Natural killer cell treated with Interleukin-12 subunit alpha and Interleukin-12 subunit beta and Interleukin-15 and Interleukin-18, amount 100 ng/mL, for 72 hours (primary cell): ENCODE results near the gene BCAS3. TPM values are rescaled to one million over a fixed set of nuclear protein-coding genes. Genes with fewer than 3 reads are reported as not detected.

Source experiments
- ATAC-seq, 2 donors: fragments of 150-1000 bp; cut with Tn5 transposase in 1 of 2; sonication (Bioruptor Pico), chemical (Tn5 transposase) in 1 of 2; 2 replicates each; pipeline ENCODE4 v1.10.0; 2021
- DNase-seq: peaks from one replicate; pipeline ENCODE4 v3.0.0; 2022; ENCODE audit warnings: low spot score
- H3K27ac Mint-ChIP-seq, 2 donors: 1 replicate in 1 of 2; 2 replicates in 1 of 2; pipeline ENCODE4 v1.8.0; 2022; ENCODE audit warnings: mixed read lengths in 2 of 2, mild to moderate bottlenecking in 1 of 2, moderate library complexity in 1 of 2
- H3K27me3 Mint-ChIP-seq, 2 donors: 1 replicate in 1 of 2; 2 replicates in 1 of 2; pipeline ENCODE4 v1.8.0; 2022; ENCODE audit warnings: mixed read lengths in 2 of 2
- H3K36me3 Mint-ChIP-seq: one replicate; pipeline ENCODE4 v1.8.0; 2022; ENCODE audit warnings: mixed read lengths
- H3K4me1 Mint-ChIP-seq, 2 donors: 1 replicate in 1 of 2; 2 replicates in 1 of 2; pipeline ENCODE4 v1.8.0; 2022; ENCODE audit warnings: low read depth in 2 of 2, mixed read lengths in 2 of 2, mild to moderate bottlenecking in 1 of 2
- H3K4me3 Mint-ChIP-seq: one replicate; pipeline ENCODE4 v1.8.0; 2022; ENCODE audit warnings: mixed read lengths
- H3K9me3 Mint-ChIP-seq: 2 replicates; pipeline ENCODE4 v1.8.0; 2022; ENCODE audit warnings: mixed read lengths
- total RNA-seq, 2 donors: library from RNA; stranded (reverse); gene quantifications; one replicate each; pipeline ENCODE4 v1.2.3, GENCODE V29; 2022

BCAS3 gene
- total RNA-seq, 2 donors from 2014 or later = 19.5 to 26.4 TPM

DNA sequence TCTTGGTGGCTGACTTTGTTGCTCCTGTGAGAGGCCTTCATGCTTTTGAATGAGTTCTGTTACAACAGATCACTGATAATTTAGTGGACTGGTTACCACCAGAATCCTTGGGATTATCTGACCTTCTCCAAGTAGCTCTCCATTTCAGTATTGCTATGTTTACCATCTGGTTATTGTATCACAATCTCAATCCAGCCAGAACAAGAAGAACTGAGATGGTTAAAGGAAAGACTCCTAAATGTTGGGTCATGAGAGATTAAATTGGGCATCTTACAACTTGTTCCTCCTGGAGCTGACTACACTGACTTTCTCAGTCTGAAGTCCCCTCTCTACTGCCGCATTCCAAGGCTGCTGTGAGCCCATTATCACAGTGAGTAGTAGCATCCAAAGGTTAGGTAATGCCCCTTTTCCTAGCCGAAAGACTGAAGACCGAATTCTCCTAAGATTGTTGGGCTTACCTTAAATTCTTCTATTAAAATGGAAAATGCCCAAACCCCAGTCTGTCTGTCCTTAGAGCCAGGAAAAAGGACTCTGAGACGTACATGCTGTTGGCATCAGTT lies 540.3 kb downstream of the BCAS3 start:
- Mint-ChIP-seq H3K27ac (peak overlapping the region; percentile 96 to 99), H3K4me3 (peak overlapping the region; percentile 70), H3K36me3 (no peaks in the 10 kb centered on the region), H3K4me1 (peaks cover 53 to 55% of the 10 kb centered on the region in 2 donors), H3K27me3 (no peaks in the 10 kb centered on the region), H3K9me3 (peaks cover 3% of the 10 kb centered on the region)
- DNase-seq (no peak), ATAC-seq (no peak)

DNA sequence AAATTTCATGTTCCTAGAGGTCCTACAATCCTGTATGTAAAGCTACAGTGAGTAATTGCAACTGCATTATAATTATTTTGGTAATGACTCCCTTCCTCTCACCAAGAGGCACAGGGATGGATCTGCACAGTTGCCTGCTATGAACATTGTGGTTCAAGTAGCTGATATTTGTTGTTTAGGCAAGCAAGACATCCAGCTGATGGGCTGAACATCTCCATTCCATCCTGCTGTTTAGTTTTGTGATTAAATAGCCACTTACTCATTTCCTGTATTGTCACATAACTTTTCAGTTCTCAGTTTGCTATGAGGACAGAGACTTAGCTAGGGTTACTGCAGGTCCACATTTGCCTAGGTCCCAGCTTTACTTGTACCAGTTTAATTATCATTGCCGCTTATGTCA lies 540.8 kb downstream of the BCAS3 start:
- no peaks in the 10 kb centered on the region for H3K36me3 Mint-ChIP-seq
- peak overlapping the region; percentile 70 for H3K4me3 Mint-ChIP-seq
- no peaks in the 10 kb centered on the region for H3K27me3 Mint-ChIP-seq
- H3K4me1 Mint-ChIP-seq = peaks cover 54 to 56% of the 10 kb centered on the region in 2 donors
- H3K27ac Mint-ChIP-seq = peak overlapping the region; percentile 96 to 99
- H3K9me3 Mint-ChIP-seq = peaks cover 3% of the 10 kb centered on the region
- ATAC-seq = peak; percentile 54 to 55
- DNase-seq = no peak

DNA sequence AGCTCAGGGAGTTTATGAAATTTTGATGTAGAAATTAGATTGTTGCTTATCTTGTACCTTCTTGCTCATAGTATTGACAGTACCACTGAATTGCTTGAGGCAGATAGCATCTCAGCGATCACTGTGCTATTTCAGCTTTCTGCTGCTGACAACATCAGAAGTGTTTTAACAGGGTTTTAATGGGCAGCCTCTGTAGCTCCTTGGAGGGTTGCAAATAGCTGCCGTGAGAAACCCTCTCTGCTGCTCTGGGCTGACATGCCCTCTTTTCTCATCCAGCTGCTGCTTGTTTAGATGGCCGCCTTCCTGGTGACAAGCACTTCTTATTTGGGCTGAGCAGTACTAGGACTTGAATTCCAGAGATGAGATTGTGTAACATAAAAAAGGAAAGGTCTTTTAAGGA lies 541.8 kb downstream of the BCAS3 start:
- Mint-ChIP-seq H3K27ac (peak overlapping the region; percentile 96 to 99), H3K27me3 (no peaks in the 10 kb centered on the region), H3K9me3 (peaks cover 3% of the 10 kb centered on the region), H3K36me3 (no peaks in the 10 kb centered on the region), H3K4me1 (peaks cover 58 to 62% of the 10 kb centered on the region in 2 donors), H3K4me3 (peak overlapping the region; percentile 70)
- ATAC-seq (no peak), DNase-seq (no peak)

DNA sequence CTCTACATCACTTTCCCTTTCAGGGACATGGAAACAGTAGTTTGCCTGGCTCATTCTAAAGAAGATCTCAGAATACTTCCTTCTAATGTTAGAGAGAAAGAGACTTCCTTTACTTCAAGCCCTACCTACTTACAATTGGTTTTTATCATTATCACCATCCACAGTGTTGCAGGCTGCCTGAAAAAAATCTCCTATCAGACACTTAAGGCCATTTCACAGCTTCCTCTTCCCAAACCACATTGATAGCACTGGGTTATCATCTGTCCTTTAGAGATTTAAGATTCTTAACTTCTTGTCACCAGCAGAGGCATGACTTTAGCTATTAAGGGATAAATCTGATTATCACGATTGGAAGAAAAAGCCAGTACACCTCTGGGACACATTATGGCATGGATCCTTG lies 543.5 kb downstream of the BCAS3 start:
- ATAC-seq (peak; percentile 26 to 38), DNase-seq (no peak)
- Mint-ChIP-seq H3K27me3 (no peaks in the 10 kb centered on the region), H3K4me3 (peak overlapping the region; percentile 81), H3K9me3 (peaks cover 3% of the 10 kb centered on the region), H3K36me3 (no peaks in the 10 kb centered on the region), H3K27ac (peak overlapping the region; percentile 96 to 99), H3K4me1 (peaks cover 62% of the 10 kb centered on the region in 2 donors)

DNA sequence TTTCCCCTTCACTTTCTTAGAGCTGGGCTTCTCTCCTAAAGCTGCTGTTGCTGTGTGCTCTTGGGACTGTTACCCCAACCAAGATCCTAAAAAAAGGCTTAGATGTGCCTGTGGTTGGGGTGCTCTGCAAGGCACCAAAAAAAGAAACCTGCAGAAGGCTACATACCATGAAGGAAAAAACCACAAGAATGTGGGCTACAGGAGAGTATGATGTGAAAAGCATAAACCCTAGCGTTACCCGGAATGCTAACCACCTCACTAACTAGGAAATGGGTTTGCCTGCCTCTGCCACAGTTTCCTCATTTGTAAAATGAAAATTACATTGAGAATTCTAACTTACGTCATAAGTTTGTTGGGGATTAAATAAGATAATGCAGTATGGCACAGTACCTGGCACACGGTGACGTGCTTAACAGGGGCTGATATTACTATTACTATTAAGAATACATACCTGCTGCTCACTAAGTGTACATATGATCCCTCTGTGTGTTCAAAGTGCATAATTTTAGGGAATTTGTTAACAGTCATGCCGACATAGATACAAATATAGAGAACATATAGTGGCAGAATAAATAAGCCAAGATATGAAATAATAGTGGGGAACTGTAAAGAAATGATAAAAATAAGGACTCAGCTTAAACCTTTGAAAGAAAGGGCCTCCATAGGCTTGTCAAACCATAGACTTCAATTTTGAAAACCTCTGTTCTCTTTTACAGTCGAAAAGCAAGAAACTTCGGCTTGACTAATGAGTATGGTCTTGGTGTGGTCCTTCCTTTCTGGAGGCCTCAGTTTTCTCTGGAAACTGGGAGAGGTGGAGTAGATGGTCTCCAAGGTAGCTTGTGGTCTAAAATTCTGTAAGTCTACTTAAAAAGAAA lies 544.2 kb downstream of the BCAS3 start:
- peaks cover 3% of the 10 kb centered on the region for H3K9me3 Mint-ChIP-seq
- H3K4me1 Mint-ChIP-seq = peaks cover 62% of the 10 kb centered on the region in 2 donors
- no peaks in the 10 kb centered on the region for H3K27me3 Mint-ChIP-seq
- peak overlapping the region; percentile 81 for H3K4me3 Mint-ChIP-seq
- DNase-seq (peak; percentile 63), ATAC-seq (peak; percentile 77 to 82)
- no peaks in the 10 kb centered on the region for H3K36me3 Mint-ChIP-seq
- H3K27ac Mint-ChIP-seq = peak overlapping the region; percentile 96 to 99

DNA sequence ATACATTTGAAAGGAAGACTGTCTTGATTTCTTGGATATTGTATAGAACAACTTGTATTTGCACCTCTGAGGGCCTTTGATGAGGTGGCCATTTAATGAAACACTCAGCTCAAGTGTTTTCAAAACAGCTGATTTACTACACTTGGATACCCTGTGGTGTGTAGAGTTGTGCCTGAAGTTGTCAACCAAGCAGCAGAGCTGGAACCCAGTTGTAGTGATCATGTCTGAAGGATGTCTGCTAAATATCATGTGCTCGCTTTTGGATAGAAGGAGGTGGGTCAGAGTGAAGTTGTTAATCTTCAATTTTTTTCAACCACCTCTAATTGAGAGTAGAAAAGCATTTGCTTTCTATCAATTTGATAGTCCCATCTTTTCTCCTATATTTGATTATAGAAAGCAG lies 546.1 kb downstream of the BCAS3 start:
- no peak for ATAC-seq
- DNase-seq = no peak
- peaks cover 52% of the 10 kb centered on the region in 2 donors for H3K4me1 Mint-ChIP-seq
- H3K27me3 Mint-ChIP-seq = no peaks in the 10 kb centered on the region
- peak overlapping the region; percentile 81 for H3K4me3 Mint-ChIP-seq
- H3K36me3 Mint-ChIP-seq = no peaks in the 10 kb centered on the region
- peak overlapping the region; percentile 96 to 99 for H3K27ac Mint-ChIP-seq
- H3K9me3 Mint-ChIP-seq = peaks cover 3% of the 10 kb centered on the region

DNA sequence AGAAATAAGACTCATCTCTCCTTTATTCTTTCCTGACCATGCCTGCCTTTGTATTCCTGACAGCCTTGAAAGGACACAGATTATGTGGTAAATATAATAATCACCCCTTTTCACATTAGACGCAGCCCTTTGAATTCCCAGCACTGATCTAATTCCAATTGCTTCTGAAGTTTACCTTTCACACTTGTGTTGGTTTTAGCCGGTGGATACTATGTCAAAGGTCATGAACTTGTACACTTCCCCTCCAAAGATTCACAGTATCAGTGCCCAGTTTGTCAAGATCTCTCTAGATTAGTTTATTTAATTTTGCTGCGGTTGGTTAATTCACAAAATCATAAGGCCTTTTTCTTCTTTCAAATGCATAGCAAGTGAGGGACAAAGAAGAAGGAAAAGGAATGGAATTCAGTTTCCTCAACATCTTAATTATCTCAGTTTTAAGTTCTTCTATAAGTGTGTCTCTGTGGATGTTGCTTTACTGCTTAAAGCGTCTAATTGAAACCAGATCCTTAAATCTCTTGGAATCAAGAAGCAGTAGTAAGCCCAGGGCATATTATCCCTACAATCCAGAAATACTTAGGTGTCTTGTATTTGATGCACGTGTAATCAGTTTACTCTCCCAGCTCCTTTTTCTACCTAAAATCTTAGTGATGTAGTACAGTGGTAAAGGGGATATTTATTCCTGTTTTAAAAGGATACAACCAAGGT lies 547.7 kb downstream of the BCAS3 start:
- no peaks in the 10 kb centered on the region for H3K27me3 Mint-ChIP-seq
- no peak overlapping the region for H3K4me3 Mint-ChIP-seq

DNA sequence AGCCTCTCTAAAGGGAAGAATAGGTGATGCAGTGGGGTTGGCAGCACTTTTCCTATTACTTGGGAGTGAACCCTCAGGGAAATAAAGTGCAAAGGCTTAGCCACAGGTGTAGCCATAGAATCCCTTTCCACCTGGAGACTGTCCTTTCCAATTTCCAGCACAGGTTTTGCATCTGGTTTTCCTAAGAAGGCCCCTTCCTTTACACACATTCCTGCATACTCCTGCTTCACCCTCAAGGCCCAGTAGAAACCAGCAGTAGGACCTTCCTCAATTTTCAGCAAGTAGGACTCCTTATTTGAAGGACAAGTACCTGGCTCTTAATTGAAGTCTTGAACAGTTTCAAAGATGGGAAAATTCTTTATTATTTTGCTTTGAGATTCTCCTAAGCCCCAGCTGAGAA lies 550.2 kb downstream of the BCAS3 start:
- Mint-ChIP-seq H3K36me3 (no peaks in the 10 kb centered on the region), H3K27me3 (no peaks in the 10 kb centered on the region), H3K9me3 (no peaks in the 10 kb centered on the region), H3K4me3 (no peak overlapping the region), H3K4me1 (peaks cover 22 to 30% of the 10 kb centered on the region in 2 donors), H3K27ac (no peak overlapping the region)
- no peak for DNase-seq
- ATAC-seq = no peak

More for the DNA sequence above, 547.7 kb downstream of the BCAS3 start:
- Mint-ChIP-seq H3K4me1 (peaks cover 39 to 44% of the 10 kb centered on the region in 2 donors), H3K27ac (peak overlapping the region in 1 of 2 donors; percentile 6), H3K36me3 (no peaks in the 10 kb centered on the region), H3K9me3 (peaks cover 3% of the 10 kb centered on the region)
- DNase-seq = no peak
- no peak for ATAC-seq

DNA sequence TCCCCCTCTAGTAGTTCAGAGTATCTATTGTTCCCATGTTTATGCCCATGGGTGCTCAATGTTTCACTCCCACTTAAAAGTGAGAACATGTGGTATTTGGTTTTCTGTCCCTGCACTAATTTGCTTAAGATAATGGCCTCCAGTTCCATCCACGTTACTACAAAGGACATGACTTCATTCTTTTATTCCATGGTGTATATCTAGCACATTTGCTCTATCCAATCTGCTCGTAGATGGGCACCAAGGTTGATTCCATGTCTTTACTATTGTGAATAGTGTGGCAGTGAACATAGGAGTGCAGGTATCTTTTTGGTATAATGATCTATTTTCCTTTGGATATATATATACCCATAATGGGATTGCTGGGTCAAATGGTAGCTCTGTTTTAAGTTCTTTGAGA lies 552.8 kb downstream of the BCAS3 start:
- ATAC-seq (no peak), DNase-seq (no peak)
- Mint-ChIP-seq H3K27ac (no peak overlapping the region), H3K27me3 (no peaks in the 10 kb centered on the region), H3K4me1 (peaks cover 18% of the 10 kb centered on the region in 2 donors), H3K4me3 (no peak overlapping the region), H3K36me3 (no peaks in the 10 kb centered on the region), H3K9me3 (no peaks in the 10 kb centered on the region)

DNA sequence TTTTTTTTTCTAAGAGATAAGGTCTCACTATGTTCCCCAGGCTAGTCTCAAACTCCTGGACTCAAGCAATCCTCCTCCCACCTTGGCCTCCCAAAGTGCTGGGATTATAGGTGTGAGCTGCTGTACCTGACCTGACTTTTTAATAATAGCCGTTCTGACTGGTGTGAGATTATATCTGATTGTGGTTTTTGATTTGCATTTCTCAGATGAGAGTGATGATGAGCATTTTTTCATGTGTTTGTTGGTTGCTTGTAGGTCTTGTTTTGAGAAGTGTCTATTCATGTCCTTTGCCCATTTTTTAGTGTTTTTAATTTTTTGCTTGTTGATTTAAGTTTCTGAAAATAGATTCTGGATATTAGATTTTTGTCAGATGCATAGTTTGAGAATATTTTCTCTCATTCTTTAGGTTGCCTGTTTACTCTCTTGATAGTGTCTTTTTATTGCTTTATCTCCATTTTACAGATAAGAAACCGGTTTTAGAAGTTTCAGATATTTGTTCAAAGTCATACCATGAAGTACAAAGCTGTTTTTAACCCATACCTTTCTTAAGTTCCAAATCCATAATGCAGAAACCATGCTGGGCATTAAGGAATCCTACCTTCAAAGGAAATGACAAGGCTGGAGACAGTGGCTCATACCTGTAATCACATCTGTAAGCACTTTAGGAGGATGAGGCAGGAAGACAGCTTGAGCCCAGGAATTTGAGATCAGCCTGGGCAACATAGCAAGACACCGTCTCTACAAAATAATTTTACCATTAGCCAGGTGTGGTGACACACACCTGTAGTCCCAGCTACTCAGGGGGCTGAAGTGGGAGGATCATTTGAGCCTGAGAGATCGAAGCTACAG lies 553.5 kb downstream of the BCAS3 start:
- Mint-ChIP-seq H3K27ac (no peak overlapping the region), H3K4me3 (no peak overlapping the region)

DNA sequence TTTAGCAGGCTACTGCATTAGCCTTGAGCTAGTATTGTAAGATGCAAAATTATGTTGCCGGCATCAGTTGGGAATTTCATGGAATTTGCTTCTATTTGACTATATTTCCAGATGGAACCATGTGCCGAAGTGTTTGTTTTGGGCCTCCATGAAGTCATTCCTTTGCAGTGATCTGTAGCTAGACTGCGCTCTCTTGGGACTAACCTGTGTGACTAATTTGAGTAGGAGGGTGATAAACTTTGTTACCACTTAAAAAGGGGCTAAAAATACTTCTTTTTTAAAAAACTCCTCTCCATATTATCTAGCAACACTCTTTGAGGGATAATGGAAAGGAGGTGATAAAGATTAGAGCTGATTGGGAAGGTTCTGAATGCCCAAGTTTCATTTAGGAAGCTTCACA lies 555.2 kb downstream of the BCAS3 start:
- H3K4me1 Mint-ChIP-seq = peaks cover 18% of the 10 kb centered on the region in 2 donors
- H3K9me3 Mint-ChIP-seq = no peaks in the 10 kb centered on the region
- H3K27me3 Mint-ChIP-seq = no peaks in the 10 kb centered on the region
- DNase-seq (no peak), ATAC-seq (no peak)
- H3K4me3 Mint-ChIP-seq = no peak overlapping the region
- H3K36me3 Mint-ChIP-seq = no peaks in the 10 kb centered on the region
- no peak overlapping the region for H3K27ac Mint-ChIP-seq

More for the DNA sequence above, 553.5 kb downstream of the BCAS3 start:
- H3K4me1 Mint-ChIP-seq = peaks cover 18% of the 10 kb centered on the region in 2 donors
- ATAC-seq (no peak), DNase-seq (no peak)
- H3K36me3 Mint-ChIP-seq = no peaks in the 10 kb centered on the region
- H3K27me3 Mint-ChIP-seq = no peaks in the 10 kb centered on the region
- no peaks in the 10 kb centered on the region for H3K9me3 Mint-ChIP-seq

DNA sequence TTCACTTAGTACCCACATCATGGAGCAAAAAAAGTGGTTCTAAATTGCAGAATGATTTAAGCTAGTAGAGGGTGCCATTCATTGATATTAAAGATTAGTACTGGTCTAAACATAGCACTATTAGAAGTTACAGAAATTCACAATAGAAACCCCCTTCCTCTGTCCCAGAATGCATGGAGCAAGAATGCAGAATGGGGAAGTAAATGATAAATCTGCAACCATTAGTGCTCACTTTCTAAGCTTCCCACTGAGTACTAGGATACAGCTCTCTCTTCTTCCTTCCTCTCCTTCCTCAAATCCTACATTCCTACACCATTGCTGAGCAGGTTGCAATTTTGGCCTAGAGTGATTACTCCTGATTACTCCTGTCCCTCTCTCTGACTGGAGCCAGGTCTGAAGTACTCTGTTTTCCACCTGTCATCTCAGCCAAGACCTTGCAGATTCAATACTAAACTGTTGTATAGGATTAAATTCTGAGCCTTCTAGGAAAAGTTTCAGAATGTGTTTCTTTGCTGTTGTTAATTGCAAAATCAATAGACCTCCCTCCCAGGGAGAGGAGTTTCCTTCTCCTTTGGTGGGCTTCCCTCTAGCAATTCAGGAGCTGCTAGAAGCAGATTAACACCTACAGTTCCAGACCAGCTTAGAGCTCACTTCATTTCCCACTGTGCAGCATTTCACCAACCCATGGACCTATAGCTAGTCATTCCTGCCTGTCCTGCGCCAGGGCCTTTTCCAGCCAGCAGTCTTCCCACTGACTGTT lies 556.5 kb downstream of the BCAS3 start:
- Mint-ChIP-seq H3K36me3 (no peaks in the 10 kb centered on the region), H3K4me3 (no peak overlapping the region), H3K27me3 (no peaks in the 10 kb centered on the region), H3K4me1 (peaks cover 20 to 26% of the 10 kb centered on the region in 2 donors), H3K27ac (peak overlapping the region in 1 of 2 donors; percentile 4), H3K9me3 (no peaks in the 10 kb centered on the region)
- DNase-seq (no peak), ATAC-seq (no peak)
